Kidney tubule cell (primary cell): ENCODE measurements around the gene CCDC78.
"Not testable (repeated sequence)": the region's sequence is repeated elsewhere in the genome, so short reads cannot be mapped to it uniquely, and the experiment has no call there.

ENCODE experiments used
- DNase-seq: peaks from one replicate; pipeline ENCODE4 v3.0.0-alpha.2; 2018; ENCODE audit warnings: low spot score

CCDC78 gene

DNA sequence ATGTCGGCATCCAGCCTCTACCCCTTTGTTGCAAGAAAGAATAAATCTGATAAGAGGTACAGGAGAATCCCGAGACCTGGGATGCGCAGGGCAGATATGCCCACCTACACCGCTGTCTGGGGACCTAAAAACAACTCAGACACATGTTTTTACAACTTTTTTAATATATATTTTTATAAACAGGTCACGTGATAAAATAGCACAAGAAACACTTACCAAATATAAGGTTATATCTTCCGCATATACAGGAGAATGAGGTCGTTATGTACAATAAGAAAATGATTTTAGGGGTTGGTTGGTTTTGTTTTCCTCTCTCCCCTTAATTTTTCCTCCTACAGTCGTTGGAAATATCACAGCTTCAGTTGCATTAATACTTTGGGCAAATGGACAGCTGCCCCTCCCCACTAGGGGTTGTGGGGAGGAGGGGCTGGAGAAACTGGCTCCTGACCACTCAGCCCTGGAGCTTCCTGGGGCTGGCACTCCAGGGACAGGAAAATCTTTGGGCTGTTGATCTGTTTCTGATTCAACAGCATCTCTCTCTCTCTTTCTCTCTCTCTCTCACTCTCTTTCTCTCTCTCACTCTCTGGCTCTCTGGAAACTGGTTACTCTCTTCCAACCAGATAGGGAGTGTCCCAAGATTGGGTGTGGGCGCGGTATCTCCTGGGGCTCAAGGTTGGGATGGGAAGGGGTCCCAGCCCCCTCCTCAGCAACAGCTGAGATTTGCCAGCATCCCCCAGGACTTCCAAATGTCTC lies 33.7 kb downstream of the CCDC78 start:
- DNase-seq = no peak

DNA sequence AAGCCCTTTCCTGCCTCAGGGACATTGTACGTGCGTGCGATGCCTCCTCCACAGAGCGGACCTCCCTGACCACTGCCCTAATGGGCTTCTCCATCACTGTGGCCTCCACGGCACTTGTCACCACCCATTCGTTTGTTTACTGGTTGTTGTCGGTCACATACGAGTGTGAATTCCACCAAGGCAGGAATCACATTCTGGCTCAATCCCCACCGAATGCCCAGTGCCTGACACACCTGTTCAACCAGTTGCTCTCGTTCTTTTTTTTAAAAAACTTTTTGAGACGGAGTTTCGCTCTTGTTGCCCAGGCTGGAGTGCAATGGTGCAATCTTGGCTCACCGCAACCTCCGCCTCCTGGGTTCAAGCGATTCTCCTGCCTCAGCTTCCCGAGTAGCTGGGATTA lies 35.0 kb downstream of the CCDC78 start:
- DNase-seq = not testable (repeated sequence)

DNA sequence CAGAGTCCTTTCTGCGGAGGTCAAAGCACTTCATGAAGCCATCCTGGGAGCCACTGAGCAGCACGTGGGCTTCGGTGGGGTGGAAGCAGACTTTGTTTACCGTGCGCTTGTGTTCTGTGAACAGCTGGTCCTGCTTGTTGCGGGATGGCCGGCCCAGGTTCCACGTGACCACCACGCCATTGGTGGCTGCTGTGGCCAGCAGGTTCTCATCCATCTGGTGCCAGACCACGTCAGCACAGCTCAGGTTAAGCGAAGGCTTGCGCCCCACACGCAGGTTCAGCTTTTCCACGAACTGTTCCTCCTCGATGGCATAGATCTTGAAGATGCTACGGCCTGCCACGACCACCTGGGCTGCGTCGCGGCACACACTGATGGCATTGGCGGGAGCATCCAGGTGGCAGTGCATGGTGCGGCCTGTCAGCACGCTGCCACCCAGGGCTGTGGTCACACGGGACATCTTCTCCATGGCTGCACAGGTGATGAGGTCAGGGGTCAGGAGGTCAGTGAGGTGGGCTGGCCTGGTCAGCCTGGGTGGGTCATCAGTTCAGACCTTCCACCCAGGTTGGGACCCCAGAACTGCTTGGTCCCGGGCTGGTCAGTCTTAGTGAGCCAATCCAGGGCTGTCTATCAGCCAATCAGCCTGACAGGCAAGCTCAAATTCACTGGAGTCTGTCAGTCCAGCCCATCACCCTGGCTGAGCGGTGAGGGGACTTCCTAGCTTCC lies 36.9 kb downstream of the CCDC78 start:
- no peak for DNase-seq

DNA sequence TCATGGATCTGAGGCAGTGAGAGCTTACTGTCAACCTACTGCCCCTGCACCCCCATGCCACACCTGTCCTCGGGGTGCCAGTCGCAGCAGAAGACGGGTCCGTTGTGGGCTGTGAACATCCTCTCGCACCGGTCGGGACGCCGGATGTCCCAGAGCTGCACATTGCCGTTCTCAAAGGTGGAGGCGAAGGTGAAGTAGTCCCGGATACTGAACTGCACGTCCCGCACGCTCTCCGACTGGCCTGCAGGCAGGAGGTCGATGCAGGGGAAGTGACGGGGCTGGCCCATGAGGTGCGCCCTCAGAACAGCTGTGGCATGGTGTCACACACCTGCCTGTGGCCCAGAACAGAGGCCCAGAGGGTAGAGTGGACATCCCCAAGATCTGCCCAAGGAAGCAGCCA lies 38.7 kb downstream of the CCDC78 start:
- no peak for DNase-seq

DNA sequence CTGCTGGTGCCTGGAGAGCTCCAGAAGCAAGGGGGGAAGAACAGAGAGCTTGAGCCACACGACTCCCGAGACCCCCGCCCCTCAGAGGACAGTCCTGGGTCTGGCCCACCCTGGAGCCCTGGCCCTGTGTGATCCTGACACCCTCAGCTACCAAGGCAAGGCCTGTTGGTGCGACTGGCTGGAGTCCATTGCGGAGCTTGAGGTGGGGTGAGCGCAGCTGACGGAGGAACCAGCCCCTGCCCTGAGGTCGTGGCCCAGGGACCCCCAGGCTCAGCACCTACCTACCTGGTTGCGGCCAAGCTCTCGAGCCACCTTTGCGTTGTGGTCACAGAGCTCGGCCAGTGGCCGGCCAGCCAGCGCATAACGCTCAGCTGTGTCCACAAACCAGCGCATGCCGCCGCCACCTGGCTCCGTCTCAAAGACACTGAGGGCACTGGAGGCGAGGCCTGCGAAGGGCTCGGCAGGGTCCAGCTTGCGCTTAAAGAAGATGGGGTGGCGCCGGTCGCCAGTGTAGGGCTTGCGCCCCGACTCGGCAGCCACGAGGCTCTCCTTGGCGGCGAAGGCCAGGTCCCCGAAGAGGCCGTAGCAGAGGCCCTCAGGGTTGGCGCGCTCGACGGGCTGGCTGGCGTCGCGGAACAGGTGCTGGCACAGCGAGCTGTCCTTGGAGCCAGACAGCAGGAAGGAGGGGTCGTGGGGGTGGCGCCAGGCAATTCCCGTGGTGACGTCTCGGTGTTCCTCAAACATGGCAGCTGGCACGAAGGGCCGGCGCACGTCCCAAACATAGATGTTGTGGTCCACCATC lies 39.6 kb downstream of the CCDC78 start:
- DNase-seq = no peak

DNA sequence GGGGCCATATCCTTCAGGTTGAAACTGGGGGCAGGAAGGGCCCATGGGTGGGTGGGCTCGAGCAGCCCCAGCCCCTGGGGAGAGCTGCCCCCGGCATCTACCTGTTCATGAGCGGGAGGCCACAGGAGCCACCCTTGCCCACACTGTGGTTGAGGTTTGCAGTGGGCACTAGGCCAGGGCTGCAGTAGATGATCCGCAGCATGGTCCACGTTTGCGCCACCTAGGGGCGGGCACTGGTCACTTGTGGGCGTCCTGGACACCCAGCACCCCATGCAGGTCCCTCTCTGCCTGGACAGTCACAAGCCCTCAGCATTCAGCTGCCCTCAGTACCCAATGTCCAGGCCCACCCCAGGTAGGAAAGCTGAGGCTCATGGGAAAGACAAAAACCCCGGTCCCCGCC lies 40.3 kb downstream of the CCDC78 start:
- DNase-seq = peak; percentile 62

DNA sequence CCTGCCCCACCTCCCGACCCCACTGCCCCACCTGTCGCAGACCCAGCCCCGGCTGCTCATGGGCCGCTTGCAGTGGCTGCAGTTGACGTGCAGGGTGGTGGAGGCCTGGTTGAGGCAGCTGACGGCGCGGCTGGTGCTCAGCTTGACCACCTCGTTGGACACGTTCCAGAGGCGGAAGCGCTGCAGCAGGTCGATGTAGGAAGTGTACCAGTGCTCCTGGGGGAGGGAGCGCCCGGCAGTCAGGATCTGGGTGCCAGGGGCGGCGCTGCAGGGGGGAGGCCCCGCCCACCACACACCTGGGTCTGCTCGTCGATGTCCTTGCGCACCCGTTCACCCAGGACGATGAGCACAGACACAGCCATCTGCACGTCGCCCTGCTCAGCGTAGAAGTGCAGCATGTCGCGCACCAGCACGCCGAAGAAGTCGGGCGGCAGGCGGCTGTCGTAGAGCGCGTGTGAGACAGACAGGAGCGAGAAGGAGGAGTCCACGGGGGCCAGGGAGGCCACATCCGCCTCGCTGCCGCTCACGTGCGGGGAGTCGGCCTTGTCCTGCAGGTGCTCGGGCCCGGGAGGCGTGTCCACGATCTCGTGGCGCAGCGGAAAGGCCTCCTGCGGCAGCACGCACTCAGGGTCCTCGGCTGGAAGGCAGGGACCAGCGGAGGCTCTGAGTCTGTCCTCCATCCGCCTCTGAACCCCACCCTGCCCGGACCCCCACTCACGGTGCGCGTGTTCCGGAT lies 41.1 kb downstream of the CCDC78 start:
- no peak for DNase-seq

DNA sequence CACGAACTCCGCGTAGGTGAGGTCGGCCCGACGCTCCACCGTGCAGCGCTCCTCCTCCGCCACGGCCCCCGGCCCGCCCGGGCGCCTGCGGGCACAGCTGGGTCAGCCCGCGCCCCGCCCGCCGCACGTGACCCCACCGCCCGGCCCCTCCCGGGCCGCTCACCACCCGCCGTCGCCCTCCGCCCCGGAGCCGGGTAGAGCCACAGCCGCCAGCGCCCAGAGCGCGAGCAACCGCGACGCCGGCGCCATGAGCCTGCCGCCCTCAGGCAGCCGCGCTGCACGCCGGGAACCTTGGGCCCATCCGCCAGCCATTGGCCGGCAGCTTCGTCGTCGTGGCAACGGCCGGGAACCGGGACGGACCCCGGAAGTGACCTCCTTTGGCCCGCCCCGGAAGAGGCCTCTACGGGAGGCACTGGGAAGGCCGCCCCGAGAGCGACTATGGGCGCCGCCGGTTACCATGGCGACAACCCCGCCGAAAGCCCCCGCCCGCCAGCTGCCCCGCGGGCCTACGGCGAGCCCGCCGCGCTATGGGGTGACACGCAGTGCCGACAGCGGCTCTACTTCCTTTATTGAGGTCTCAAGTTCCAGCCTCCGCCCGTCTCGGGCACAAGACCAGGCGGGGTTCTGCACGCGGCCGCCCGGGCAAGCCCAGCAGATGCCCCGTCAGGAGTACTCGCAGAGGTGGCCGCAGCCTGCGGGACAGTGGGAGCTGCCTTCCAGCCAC lies 42.0 kb downstream of the CCDC78 start, which contains the start of gene JMJD8:
JMJD8 (minus strand) TSS at position 264 of the 724 bp plus-strand sequence; CDS start at position 249, 15 bp downstream.
- DNase-seq = peak; percentile 96

DNA sequence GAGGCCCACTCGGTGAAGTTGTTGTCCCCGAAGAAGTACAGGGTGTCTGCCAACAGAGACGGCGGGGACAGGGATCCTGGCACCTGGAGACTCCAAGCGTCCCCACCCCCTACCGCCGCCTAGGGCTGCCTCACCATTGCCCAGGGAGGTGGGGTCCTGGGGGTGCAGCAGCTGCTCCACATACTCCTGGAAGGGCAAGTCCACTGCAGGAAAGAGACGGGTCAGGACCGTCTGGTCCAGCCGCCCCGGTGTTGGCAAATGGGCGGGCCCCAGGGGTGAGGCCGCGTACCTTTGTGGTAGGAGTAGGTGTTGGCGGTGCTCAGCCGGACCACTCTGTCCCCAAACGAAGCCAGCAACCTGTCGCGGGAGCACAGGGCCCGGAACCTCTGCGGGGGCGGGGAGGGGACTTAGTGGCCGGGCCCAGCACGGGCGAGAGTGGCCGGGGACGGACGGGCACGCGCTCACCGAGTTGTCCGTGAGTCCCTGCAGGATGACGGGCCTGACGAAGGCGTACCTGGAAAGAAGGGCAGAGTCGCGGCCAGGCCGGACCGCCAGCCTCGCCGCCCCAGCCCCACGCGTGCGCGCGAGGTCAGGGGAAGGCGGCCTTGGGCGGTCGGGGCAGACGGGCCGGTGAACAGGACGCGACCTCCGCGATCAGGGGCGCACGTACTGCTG lies 42.7 kb downstream of the CCDC78 start:
- peak; percentile 46 for DNase-seq

DNA sequence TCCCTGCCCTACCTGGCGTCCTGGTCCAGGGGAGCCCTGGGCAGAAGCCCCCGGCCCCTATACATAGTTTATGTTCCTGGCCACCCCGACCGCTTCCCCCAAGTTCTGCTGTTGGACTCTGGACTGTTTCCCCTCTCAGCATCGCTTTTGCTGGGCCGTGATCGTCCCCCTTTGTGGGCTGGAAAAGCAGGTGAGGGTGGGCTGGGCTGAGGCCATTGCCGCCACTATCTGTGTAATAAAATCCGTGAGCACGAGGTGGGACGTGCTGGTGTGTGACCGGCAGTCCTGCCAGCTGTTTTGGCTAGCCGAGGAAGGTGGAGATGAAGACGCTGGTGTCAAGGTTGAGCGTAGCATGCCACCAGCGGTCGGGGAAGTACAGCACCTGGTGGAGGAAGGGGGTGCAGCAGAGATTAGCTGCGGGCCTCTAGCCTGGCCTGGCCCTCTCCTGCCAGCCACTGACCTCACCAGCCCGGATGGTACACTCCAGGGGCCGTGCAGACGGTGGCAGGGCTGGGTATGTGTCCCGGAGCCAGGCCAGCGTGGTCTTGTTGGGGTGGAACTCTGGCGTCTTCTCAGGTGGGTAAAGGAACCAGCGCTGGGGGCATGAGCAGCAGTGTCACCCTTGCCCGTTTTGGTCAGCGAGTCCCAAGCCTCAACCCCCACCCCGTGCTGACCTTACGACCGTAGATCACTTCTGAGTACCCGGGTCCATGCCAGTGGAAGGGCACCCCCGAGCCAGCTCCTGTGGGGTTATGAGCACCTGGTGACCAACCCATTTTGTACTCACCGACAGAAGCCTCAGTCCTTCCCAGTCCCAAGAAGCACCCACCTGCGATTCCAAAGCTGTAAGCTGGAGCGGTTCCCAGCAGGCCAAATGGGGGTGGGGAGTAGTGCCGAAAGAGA lies 43.5 kb downstream of the CCDC78 start:
- no peak for DNase-seq

DNA sequence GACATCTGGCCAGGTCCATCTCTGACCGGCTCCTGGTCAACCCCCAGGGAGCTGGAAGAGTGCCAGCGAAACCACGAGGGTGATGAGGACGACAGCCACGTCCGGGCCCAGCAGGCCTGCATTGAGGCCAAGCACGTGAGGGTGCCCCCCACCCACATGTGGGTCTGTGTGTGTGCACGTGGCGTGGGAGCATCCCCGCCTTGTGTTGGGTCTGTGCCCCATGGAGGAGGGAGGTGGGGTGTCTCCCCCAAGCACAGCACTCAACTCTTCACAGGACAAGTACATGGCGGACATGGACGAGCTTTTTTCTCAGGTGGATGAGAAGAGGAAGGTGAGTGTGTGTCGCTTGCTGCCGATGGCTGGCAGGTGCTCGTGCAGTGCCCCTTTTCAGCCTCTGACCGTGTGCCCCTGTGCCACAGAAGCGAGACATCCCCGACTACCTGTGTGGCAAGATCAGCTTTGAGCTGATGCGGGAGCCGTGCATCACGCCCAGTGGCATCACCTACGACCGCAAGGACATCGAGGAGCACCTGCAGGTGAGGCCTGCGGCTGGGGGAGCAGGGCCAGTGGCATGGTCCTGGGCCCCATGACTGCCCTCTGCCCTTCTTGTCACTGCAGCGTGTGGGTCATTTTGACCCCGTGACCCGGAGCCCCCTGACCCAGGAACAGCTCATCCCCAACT lies 44.4 kb downstream of the CCDC78 start:
- peak; percentile 44 for DNase-seq

DNA sequence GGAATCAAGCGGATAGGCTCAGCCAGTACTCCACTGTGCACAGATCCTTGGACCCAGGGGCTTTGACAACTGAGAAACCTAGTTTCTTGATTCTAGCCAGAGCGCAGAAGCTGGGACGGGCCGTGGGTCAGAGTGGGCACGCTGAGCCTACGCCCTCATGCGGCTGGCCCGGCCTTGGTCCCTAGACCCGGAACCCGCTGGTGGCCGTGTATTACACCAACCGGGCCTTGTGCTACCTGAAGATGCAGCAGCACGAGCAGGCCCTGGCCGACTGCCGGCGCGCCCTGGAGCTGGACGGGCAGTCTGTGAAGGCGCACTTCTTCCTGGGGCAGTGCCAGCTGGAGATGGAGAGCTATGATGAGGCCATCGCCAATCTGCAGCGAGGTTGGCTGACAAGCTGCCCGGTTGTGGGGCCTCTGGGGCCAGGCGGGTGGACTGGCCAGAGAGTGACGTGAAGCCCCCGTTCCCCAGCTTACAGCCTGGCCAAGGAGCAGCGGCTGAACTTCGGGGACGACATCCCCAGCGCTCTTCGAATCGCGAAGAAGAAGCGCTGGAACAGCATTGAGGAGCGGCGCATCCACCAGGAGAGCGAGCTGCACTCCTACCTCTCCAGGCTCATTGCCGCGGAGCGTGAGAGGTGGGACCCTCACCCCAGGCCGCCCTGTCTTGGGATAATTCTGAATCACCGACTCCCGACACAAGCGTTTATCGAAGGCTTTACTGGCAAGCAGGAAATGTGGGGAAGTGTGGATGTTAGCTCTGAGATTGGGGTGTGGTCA lies 45.1 kb downstream of the CCDC78 start:
- DNase-seq = peak; percentile 56

DNA sequence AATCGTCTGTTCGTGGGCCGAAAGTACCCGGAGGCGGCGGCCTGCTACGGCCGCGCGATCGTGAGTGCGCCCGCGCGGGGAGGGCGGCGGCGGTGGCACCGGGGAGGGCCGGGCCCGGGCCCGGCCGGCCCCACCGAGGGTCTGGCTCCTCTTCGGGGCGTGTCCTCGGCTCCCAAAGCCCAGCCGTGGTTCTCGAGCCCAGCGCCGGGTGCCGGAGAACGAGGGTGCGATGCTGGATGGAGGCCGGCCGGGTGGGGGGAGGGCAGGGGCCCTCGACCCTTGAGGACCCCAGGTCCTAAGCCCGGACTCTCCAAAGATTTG lies 45.7 kb downstream of the CCDC78 start:
- no peak for DNase-seq

DNA sequence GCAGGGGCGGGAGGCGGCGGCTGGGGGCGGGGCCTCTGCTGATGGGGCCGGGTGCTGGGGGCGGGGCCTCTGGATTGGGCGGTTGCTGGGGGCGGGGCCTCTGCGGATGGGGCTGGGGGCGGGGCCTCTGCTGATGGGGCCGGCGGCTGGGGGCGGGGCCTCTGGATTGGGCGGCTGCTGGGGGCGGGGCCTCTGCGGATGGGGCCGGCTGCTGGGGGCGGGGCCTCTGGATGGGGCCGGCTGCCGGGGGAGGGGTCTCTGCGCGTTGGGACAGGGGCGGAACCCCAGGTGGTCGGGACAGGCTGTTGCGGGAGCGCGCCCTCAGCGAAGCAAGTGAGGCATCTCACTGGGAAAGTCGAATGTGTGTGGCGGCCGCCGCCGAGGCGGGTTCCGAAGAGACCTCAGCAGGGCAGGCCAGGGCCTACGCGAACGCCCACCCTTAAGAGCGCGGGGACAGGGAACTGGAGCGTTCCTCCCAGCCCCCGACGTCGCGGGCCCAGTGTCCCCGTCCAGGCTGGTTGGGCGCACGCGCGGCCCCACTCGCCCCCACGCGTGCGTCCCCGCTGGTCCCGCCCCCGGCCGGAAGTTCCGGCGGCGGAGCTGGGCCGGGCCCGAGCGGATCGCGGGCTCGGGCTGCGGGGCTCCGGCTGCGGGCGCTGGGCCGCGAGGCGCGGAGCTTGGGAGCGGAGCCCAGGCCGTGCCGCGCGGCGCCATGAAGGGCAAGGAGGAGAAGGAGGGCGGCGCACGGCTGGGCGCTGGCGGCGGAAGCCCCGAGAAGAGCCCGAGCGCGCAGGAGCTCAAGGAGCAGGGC lies 46.2 kb downstream of the CCDC78 start, which contains the start of gene STUB1:
STUB1 (plus strand) TSS at position 597 of the 811 bp plus-strand sequence; CDS start at position 713, 116 bp downstream.
- DNase-seq = peak; percentile 84

DNA sequence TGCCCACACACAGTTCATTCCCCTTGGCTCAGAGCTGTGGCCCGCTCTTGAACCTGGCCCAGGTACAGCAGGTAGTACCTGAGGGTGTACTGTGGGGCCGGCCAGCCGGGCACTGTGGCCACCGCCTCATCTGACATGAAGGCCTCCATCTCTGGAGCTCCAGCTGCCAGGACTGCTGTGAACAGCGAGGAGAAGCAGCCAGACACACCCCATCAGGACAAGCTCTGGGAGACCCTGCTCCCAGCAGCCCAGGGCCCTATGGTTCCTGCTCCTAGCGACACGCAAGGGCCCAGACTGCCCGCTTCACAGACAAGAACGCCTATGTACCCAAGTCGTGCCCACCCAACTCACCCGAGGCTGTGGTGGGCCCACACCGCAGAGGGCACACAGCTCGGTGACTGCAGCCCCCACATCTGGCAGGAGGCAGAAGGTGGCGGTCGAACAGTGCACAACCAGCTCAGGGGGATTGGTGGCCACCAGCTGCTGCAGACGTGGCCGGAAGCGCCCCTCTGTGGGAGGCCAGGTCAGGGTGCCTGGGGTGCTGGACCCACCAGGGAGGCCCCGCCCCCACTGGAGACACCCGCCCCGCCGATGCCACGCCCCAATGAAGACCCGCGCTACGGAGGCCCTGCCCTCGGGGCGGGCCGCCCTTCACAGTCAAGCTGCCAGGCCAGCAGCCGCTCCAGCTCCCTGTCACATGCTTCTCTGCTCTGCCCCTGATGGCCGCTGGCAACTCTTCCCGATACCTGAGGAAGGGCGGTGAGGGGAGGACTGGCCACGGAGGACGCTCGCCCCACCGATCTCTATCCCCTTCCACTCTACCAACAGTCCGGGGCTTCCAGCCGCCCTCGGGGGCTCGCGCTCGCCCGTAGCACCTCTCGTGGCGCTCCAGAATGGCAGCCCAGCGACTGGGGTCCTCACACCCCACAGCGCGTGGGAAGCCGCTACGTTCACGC lies 47.1 kb downstream of the CCDC78 start:
- DNase-seq = peak; percentile 64

DNA sequence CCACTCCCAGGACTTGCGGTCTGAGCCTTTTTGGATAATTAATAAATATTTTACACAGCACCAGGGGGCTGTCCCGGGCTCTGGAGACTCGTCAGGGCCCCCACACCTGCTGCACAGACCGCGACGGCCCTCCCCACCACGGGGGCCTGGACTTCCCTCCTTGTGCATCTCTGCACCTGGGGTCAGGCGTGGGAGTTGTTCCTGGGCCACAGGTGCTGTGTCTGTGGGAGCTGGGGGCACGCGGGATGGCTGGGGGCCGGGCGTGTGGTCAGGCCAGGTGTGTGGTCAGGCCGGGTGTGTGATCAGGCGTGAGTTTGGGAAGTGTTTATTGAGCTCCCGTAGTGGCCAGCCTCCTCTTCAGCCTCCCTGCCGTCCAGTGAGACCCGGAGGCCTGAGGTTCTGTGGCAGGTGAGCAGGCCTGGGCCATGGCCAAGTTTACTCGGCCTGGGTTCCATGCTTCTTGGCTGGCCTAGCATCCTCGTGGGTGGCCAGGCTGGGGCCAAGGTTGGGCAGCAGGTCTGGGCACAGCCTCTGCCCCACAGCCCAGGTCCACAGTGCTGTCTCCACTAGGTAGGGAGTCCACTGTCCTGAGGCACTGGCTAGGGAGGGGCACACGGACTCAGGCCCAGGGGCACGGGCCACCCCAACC lies 47.9 kb downstream of the CCDC78 start:
- no peak for DNase-seq
